ENCODE measurements around the gene RIC8A.

The RIC8A gene

DNA sequence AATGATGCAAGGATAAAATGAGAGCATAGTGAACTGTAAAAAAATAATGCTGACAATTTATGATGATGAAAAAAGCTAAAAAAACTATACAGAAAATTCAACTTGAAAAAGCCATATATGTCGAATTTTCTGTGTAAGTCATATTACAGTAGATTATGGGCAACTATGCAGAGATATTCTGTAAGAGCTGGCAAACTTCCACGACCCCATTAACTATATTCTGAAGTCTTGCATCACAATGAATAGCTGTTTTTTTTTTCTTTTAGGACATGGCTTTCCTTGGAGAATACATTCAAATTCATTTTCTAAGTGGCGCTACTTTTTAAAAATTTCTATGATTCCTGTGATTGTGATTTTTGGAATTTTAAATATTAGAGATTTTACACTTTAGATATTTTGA lies 47.7 kb downstream of the RIC8A start:
- Histone ChIP-seq H3K9me3 (no peaks in the 10 kb centered on the region), H3K36me3 (peaks cover 39% of the 10 kb centered on the region), H3K9ac (no peak overlapping the region), H3K4me2 (no peak overlapping the region), H3K4me1 (0 out of 2 replicates have a peak, but pooled peaks cover 6% of the 10 kb centered on the region), H4K20me1 (no peaks in the 10 kb centered on the region; the same call in 1 of the 2 replicates), H3K27ac (no peak overlapping the region), H3K4me3 (no peak overlapping the region), H3K27me3 (no peaks in the 10 kb centered on the region)
- TF ChIP-seq Cebpa-rat (IDR thresholded peaks at IDR 0.05), result no peak

DNA sequence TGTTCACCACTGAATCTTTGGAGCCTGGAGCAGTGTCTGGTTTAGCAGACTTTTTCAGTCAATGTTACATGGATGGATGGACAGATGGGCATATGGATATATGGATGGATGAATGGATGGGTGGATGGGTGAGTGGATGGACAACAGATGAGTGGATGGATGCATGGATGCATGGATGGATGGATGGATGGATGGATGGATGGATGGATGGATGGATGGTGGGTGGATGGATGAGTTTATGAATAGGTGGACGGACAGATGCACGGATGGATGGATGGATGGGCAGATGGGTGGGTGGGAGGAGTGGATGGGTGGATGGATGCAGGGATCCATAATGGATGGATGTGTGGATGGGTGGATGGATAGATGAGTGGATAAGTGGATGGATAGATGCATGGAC lies 48.3 kb downstream of the RIC8A start:
- Histone ChIP-seq H3K9me3 (no peaks in the 10 kb centered on the region), H3K4me3 (no peak overlapping the region), H4K20me1 (no peaks in the 10 kb centered on the region; the same call in 1 of the 2 replicates), H3K9ac (no peak overlapping the region), H3K4me1 (0 out of 2 replicates have a peak, but pooled peaks cover 6% of the 10 kb centered on the region), H3K27ac (no peak overlapping the region), H3K36me3 (peaks cover 33% of the 10 kb centered on the region), H3K27me3 (no peaks in the 10 kb centered on the region), H3K4me2 (no peak overlapping the region)
- no peak for TF ChIP-seq Cebpa-rat (IDR thresholded peaks at IDR 0.05)

DNA sequence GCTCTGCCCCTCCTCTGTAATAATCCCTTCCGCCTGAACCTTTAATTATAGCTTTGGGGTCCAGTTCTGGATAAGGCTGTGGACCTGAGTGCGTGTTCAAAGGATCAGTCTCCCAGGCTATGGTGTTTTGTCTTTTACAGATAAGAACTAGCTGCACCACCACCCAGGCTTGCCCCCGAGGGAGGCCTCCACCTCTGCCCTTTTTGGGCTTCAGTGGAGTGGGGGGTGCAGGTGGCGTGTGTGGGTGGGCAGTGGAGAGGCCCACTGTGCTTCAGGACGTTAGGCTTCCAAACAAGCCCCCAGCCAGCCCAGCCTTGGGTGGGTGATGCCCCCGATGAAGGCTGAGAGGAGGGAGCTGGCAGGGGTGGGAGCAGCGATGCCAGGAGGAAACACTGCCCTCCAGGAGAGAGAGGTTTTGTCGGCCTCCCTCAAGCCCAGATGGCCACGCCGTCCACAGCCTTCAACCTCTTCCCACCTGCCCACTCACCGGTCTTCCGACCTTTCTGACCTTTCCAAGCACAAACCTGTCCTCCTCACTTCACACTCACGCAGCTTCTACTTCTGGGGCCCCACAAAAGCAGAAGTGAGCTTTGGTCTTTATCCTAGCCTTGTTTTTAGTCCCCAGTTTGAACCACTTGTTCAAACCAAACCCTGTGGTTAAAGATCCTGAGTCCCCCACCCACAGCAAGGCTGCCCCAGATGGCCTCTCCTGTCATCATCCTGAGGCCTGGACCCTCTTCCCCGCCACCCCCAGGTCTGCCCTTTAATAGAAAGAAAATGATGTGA lies 49.6 kb downstream of the RIC8A start:
- TF ChIP-seq Cebpa-rat (IDR thresholded peaks at IDR 0.05), result no peak
- H3K9me3 ChIP-seq, result peaks cover 8% of the 10 kb centered on the region; the same call in 1 of the 2 replicates
- H3K36me3 ChIP-seq, result peaks cover 20% of the 10 kb centered on the region
- H3K27me3 ChIP-seq, result no peaks in the 10 kb centered on the region
- no peak overlapping the region; the same call in 1 of the 2 replicates for H3K4me2 ChIP-seq
- H3K4me3 ChIP-seq, result no peak overlapping the region
- H3K27ac ChIP-seq, result 0 out of 2 replicates have a peak overlapping the region, but pooled peaks have one; percentile 12
- no peaks in the 10 kb centered on the region; the same call in 1 of the 2 replicates for H4K20me1 ChIP-seq
- H3K9ac ChIP-seq, result no peak overlapping the region
- 0 out of 2 replicates have a peak, but pooled peaks cover 6% of the 10 kb centered on the region for H3K4me1 ChIP-seq

GRCh38 chr11:257766-258493 lies 50.4 kb downstream of the RIC8A start:
- Histone ChIP-seq H3K4me2 (no peak overlapping the region), H3K9ac (no peak overlapping the region), H3K4me1 (0 out of 2 replicates have a peak, but pooled peaks cover 6% of the 10 kb centered on the region), H4K20me1 (no peaks in the 10 kb centered on the region), H3K36me3 (peaks cover 12% of the 10 kb centered on the region), H3K9me3 (peaks cover 8% of the 10 kb centered on the region; the same call in 1 of the 2 replicates), H3K27me3 (no peaks in the 10 kb centered on the region), H3K4me3 (no peak overlapping the region), H3K27ac (no peak overlapping the region)
- TF ChIP-seq Cebpa-rat (IDR thresholded peaks at IDR 0.05), result no peak

DNA sequence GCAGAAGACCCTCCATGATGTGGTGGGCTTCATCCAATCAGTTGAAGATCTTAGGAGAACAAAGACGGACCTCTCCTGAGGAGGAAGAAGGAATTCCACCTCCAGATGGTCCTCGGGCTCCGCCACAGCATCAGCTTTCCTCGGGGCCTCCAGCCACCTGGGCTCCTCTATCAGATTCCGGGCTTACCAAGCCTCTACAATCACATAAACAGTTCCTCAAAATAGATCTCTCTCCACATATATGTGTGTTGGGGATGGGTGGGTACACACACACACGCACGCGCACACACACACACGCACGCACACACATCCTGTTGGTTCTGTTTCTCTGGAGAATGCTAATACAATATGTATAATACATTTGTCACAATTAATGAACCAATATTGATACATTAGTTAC lies 51.9 kb downstream of the RIC8A start:
- no peak for TF ChIP-seq Cebpa-rat (IDR thresholded peaks at IDR 0.05)

GRCh38 chr11:261624-262023 lies 54.1 kb downstream of the RIC8A start:
- Histone ChIP-seq H3K27me3 (no peaks in the 10 kb centered on the region), H3K4me3 (no peak overlapping the region), H3K9me3 (peaks cover 17% of the 10 kb centered on the region), H3K36me3 (no peaks in the 10 kb centered on the region), H3K9ac (no peak overlapping the region), H3K27ac (no peak overlapping the region), H3K4me2 (no peak overlapping the region), H4K20me1 (no peaks in the 10 kb centered on the region), H3K4me1 (0 out of 2 replicates have a peak, but pooled peaks cover 6% of the 10 kb centered on the region)
- no peak for TF ChIP-seq Cebpa-rat (IDR thresholded peaks at IDR 0.05)

More for the DNA sequence above, 51.9 kb downstream of the RIC8A start:
- H3K27me3 ChIP-seq, result no peaks in the 10 kb centered on the region
- no peaks in the 10 kb centered on the region for H3K36me3 ChIP-seq
- peaks cover 8% of the 10 kb centered on the region; the same call in 1 of the 2 replicates for H3K9me3 ChIP-seq
- H4K20me1 ChIP-seq, result no peaks in the 10 kb centered on the region
- 0 out of 2 replicates have a peak, but pooled peaks cover 6% of the 10 kb centered on the region for H3K4me1 ChIP-seq
- no peak overlapping the region for H3K4me2 ChIP-seq
- no peak overlapping the region for H3K27ac ChIP-seq
- no peak overlapping the region for H3K4me3 ChIP-seq
- H3K9ac ChIP-seq, result no peak overlapping the region
